NCI-H2196 (cell line): ENCODE measurements around the gene ATP5MC2.
"Not testable (repeated sequence)": the region's sequence is repeated elsewhere in the genome, so short reads cannot be mapped to it uniquely, and the experiment has no call there.

Source experiments
- DNase-seq: peaks from one replicate; lab custom pipeline; 2025; ENCODE audit not compliant: unreplicated experiment; lab: John Stamatoyannopoulos, UW

Gene ATP5MC2

DNA sequence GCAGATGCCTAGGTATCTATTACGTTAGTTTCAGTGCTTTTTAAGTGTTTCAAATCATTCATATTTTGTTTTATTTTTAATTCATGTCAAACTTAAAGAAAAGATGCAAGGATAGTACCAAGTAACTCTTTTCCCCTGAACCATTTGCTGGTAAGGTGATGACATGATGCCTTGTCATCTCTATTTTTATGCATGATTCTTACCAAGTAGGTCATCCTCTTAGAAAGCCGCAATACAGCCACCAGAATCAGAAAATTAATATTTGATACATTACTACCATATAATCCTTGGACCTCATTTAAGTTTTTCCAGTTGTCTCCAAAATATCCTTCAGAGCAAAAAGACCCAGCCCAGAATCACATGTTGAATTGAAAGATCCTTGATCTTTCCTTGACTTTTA is 22.3 kb downstream of the ATP5MC2 start:
- DNase-seq = no peak

GRCh38 chr12:53652366-53652765 is 23.5 kb downstream of the ATP5MC2 start:
- DNase-seq = no peak

GRCh38 chr12:53651737-53652136 is 24.1 kb downstream of the ATP5MC2 start:
- no peak for DNase-seq

DNA sequence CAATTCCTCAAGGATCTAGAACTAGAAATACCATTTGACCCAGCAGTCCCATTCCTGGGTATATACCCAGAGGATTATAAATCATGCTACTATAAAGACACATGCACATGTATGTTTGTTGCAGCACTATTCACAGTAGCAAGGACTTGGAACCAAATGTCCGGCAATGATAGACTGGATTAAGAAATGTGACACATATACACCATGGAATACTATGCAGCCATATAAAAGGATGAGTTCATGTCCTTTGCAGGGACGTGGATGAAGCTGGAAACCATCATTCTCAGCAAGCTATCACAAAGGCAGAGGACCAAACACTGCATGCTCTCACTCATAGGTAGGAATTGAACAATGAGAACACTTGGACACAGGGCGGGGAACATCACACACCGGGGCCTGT is 29.6 kb downstream of the ATP5MC2 start:
- not testable (repeated sequence) for DNase-seq

- no peak for DNase-seq
Measured at GRCh38 chr12:53645165-53645564, 30.7 kb downstream of the ATP5MC2 start.

- no peak for DNase-seq
Measured at GRCh38 chr12:53644133-53644532, 31.8 kb downstream of the ATP5MC2 start.

GRCh38 chr12:53643232-53643979 is 32.5 kb downstream of the ATP5MC2 start:
- DNase-seq = no peak

DNA sequence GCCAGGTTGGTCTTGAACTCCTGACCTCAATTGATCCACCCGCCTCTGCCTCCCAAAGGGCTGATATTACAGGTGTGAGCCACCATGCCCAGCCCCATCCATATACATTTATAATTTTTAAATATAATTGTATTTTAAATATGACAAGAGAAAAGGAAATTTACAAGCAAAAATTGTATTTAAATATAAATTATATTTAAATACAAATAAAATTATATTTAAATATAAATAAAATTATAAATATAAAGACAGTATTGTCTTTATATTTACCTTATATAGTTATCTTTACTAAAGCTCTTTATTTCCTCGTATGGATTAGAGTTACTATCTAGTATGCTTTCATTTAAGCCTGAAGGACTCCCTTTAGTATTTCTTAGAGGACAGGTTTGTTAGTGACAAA is 37.8 kb downstream of the ATP5MC2 start:
- no peak for DNase-seq

DNA sequence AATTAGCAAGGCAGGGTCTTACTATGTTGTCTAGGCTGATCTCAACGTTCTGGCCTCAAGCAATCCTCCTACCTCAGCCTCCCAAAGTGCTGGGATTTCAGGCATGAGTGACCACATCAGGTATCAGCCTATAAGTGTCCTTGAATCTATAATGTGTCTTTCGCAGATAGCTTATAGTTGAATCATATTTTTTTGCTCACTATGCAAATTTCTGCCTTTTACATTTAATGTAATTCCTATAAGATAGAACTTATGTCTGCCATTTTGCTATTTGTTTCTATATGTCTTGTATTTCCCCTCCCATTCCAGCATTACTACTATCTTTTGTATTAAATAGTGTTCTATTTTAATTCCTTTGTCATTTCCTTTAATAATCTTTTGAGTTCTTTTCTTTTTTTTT is 39.2 kb downstream of the ATP5MC2 start:
- no peak for DNase-seq

GRCh38 chr12:53635708-53636107 is 40.2 kb downstream of the ATP5MC2 start:
- not testable (repeated sequence) for DNase-seq

DNA sequence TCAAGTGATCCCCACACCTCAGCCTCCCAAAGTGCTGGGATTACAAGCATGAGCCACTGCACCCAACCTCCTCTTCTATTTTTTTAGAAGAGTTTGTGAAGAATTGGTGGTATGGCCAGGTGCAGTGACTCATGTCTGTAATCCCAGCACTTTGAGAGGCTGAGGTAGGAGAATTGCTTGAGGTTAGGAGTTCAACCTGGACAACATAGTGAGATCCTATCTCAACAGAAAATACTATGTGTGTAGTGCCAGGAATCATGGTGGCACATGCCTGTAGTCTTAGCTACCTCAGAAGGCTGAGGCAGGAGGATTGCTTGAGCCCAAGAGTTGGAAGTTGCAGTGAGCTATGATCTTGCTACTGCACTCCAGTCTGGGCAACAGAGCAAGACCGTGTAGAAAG is 44.2 kb downstream of the ATP5MC2 start:
- no peak for DNase-seq

DNA sequence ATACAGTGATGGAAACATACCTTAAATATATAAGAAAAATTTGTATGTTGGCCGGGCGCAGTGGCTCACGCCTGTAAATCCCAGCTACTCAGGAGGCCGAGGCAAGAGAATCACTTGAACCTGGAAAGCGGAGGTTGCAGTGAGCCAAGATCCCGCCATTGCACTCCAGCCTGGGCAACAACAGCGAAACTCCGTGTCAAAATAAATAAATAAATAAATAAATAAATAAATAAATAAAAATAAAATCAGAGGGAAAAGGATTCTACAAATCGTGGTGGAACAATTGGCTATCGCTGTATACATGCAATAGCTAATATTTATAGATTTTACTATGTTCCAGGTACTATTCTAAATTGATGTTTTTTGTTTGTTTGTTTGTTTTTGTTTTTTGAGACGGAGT is 48.0 kb downstream of the ATP5MC2 start:
- DNase-seq = no peak

- no peak for DNase-seq
Measured at GRCh38 chr12:53626702-53627169, 49.1 kb downstream of the ATP5MC2 start.

DNA sequence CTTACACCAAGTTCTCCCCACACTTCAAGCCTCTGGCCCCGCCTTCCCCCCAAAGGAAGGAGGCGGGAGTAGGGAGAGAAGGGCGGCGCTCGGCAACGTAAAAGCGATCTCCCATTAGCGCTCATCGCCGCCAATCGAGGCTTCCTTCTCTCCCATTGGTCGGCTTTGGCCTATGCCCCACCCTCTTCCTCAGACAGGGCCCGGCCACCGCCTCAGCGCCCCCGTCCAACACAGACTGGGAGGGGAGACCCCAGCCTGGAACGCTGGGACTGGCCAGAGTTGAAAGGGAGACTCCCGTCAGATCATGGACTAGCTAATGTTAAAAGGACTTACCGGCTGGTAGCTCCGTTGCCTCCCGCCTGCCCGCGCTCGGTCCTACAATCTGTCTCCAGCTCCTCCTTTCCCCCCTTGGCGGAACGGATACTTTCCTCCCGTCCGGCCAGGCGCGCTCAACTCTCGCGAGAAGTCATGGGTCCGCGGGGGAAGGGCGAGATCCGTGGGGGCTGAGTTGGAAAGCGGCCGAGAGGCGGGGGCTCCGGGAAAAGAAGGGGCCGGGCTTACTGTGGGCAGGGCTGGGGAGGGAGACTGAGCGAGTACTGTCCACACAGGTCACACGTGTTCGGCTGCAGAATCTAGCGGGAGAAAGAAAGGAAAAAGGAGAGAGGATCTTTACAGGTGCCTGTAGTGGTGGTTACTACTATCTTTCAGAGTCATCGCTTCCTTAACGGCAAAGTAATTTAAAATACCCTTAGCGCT is 49.8 kb downstream of the ATP5MC2 start, which contains the start of gene ATF7:
Gene ATF7 (minus strand): TSS at position 437 of the 756 bp plus-strand sequence. CDS start 25,382 bp downstream, outside the sequence.
- DNase-seq = peak; percentile 97

- no peak for DNase-seq
Measured at GRCh38 chr12:53625373-53625945, 50.4 kb downstream of the ATP5MC2 start.

- no peak for DNase-seq
Measured at GRCh38 chr12:53624956-53625355, 50.9 kb downstream of the ATP5MC2 start.

DNA sequence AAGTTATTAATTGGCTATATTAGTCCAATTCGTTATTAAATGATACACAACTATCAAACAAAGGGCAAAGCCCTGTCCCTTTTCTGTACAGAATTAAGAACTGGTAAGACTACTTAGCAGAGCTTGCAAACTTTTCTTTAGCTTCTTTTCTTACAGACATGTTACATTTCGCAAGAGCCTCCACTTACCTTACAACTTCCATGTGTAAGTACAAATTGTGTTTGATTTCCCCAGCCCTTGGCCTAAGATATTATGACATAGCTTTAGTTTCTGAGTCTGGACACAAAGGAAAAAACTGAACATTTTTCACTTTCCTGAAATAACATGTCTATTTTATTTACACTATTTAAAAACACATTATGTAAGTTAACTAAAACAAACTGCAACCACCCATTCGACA is 51.4 kb downstream of the ATP5MC2 start:
- DNase-seq = no peak

GRCh38 chr12:53623548-53624385 is 52.1 kb downstream of the ATP5MC2 start:
- DNase-seq = peak; percentile 36

GRCh38 chr12:53622724-53623123 is 53.2 kb downstream of the ATP5MC2 start:
- DNase-seq = no peak

- DNase-seq = no peak
Measured at GRCh38 chr12:53618275-53618674, 57.6 kb downstream of the ATP5MC2 start.

DNA sequence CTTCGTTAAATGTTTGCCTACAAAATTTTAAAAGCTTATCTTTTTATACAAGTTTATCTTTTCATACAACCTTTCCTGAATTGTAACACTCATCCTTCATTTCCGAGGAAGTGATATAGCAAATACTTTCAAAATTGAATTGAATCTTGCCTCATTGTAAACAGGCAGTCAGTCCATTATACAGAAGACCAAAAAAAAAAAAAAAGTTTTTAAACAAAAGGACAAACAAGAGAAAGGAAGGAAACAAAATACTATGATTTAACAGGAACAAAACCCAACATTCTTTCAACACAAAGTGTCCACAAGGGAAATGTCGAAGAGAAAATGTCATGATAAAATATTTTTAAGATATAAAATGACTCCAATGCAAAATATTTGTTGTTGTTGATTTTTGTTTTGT is 58.2 kb downstream of the ATP5MC2 start:
- DNase-seq = no peak
